HepG2 (cell line): ENCODE results near the gene TTC39C. TPM values are rescaled to one million over a fixed set of nuclear protein-coding genes. Genes with fewer than 3 reads are reported as not detected.

Source experiments
- IRF9 ChIP-seq: sonication (generic); formaldehyde crosslinking; IDR thresholded peaks from 2 replicates; pipeline ENCODE4 v1.8.0; 2022; ENCODE audit warnings: missing genetic modification reagents, mild to moderate bottlenecking, borderline replicate concordance
- TCF7L2 ChIP-seq: IDR thresholded peaks from 2 replicates; pipeline ENCODE4 v1.6.1; 2011; ENCODE audit warnings: mild to moderate bottlenecking, low read depth, low read length, moderate library complexity
- ZBTB40 ChIP-seq, 2 experiments: fragments of 450-650 bp in 1 of 2; sonication (generic) in 1 of 2; formaldehyde crosslinking in 1 of 2; IDR thresholded peaks; 2 replicates each; pipeline versions ENCODE4 v1.6.1 to v1.8.0; 2016 to 2022; ENCODE audit warnings: antibody characterized with exemption in 1 of 2, mild to moderate bottlenecking in 1 of 2, missing genetic modification reagents in 1 of 2
- polyA plus RNA-seq, 8 experiments: library from polyadenylated mRNA; depleted of rRNA in 3 of 8; stranded (reverse) in 7 of 8; unstranded in 1 of 8; fragments of >200 nt; fragmentation: Illumina TruSeq in 4 of 8; extraction: Trizol in 4 of 8; gene quantifications; 2 replicates each; pipeline versions ENCODE4 v1.2.1 to v1.2.3, GENCODE V29; 2011 to 2016; ENCODE audit warnings: low read depth in 4 of 8, missing spikeins in 1 of 8, mixed read lengths in 1 of 8; ENCODE audit not compliant: insufficient read depth in 1 of 8
- total RNA-seq, 5 experiments: library from RNA; depleted of rRNA; stranded (reverse); fragments of >200 nt; fragmentation: Illumina TruSeq; extraction: Trizol; gene quantifications; 2 replicates each; pipeline ENCODE4 v1.2.3, GENCODE V29; 2016; ENCODE audit warnings: low read depth in 1 of 5

The TTC39C gene
- total and polyA plus RNA-seq, 2 of the 13 experiments (the other 11 are each of a cell fraction or from before 2014, with no cell fraction given): 19.1 to 25.9 TPM

DNA sequence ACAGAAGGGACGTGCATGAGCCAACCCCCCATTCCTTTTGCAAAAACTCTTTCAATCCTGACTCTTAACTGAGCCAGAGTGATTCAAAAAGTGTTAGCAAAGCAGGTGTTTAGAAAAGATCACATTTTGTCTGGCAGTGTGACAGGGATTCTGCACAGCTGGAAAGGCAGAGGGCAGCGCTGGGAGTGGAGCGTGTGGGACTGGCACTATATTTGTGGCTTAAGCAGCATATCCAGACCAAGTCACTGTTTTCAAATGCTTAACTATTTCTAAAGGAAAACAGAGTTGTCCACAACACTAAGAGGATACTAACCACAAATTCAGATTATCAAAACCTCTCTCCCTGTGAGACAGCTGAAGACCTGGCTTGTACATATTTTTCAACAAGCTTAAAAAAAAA is 143.3 kb downstream of the TTC39C start (continued):
- TF ChIP-seq ZBTB40 (IDR thresholded peaks at IDR 0.05) (no peak), ZBTB40 (CRISPR knock-in tag; IDR thresholded peaks at IDR 0.05) (no peak), TCF7L2 (no peak), IRF9 (CRISPR knock-in tag) (no peak)
